CD14-positive monocyte (primary cell): ENCODE data around the gene SCNN1B. TPM values are rescaled to one million over a fixed set of nuclear protein-coding genes. Genes with fewer than 3 reads are reported as not detected.

Source experiments
- DNase-seq, 3 donors: peaks; one replicate each; pipeline ENCODE4 v3.0.0-alpha.2; 2011 to 2022
- H2AFZ ChIP-seq: 2 replicates; pipeline ENCODE4 v1.6.0; 2012; ENCODE audit warnings: mild to moderate bottlenecking, low read depth, low read length, inconsistent platforms; ENCODE audit not compliant: insufficient read depth, poor library complexity, severe bottlenecking
- H3K27ac ChIP-seq, 2 donors: 1 replicate in 1 of 2; 2 replicates in 1 of 2; pipeline ENCODE4 v1.5.1; 2012 to 2013; ENCODE audit warnings: low read length in 2 of 2, control low read depth in 1 of 2, inconsistent platforms in 1 of 2, low read depth in 1 of 2, mild to moderate bottlenecking in 1 of 2
- H3K27me3 ChIP-seq, 2 donors: one replicate each; pipeline versions ENCODE4 v1.6.0 to v1.6.1; 2011 to 2013; ENCODE audit warnings: low read length in 2 of 2; ENCODE audit not compliant: control insufficient read depth in 2 of 2, insufficient read depth in 2 of 2
- H3K36me3 ChIP-seq, 2 donors: replicated peaks in 1 of 2; 1 replicate in 1 of 2; 2 replicates in 1 of 2; pipeline versions ENCODE4 v1.5.1 to v1.6.1; 2012 to 2013; ENCODE audit warnings: low read length in 2 of 2, control low read depth in 1 of 2, inconsistent platforms in 1 of 2, mild to moderate bottlenecking in 1 of 2; ENCODE audit not compliant: insufficient read depth in 2 of 2, control insufficient read depth in 1 of 2
- H3K4me1 ChIP-seq, 2 donors: 1 replicate in 1 of 2; 2 replicates in 1 of 2; pipeline versions ENCODE4 v1.5.1 to v1.6.1; 2012 to 2013; ENCODE audit warnings: low read length in 2 of 2, control low read depth in 1 of 2, inconsistent platforms in 1 of 2, mild to moderate bottlenecking in 1 of 2, moderate library complexity in 1 of 2; ENCODE audit not compliant: insufficient read depth in 2 of 2, control insufficient read depth in 1 of 2
- H3K4me2 ChIP-seq: replicated peaks from 2 replicates; pipeline ENCODE3; 2012; ENCODE audit warnings: low read length, moderate library complexity, mild to moderate bottlenecking; ENCODE audit not compliant: poor library complexity, severe bottlenecking; ENCODE audit errors: extremely low read depth
- H3K4me3 ChIP-seq, 3 experiments: fragments of 200-600 bp in 1 of 3; sonication (generic) in 1 of 3; replicated peaks in 1 of 3; 1 replicate in 2 of 3; 2 replicates in 1 of 3; pipeline ENCODE4 v1.5.1; 2011 to 2013; ENCODE audit warnings: low read length in 3 of 3, mild to moderate bottlenecking in 3 of 3, control low read depth in 2 of 3, low read depth in 2 of 3, inconsistent platforms in 1 of 3, moderate library complexity in 1 of 3
- H3K79me2 ChIP-seq: 2 replicates; pipeline ENCODE4 v1.6.0; 2012; ENCODE audit warnings: mild to moderate bottlenecking, control low read depth, inconsistent platforms, low read length, moderate library complexity; ENCODE audit not compliant: insufficient read depth
- H3K9ac ChIP-seq: 2 replicates; pipeline ENCODE4 v1.6.0; 2017; ENCODE audit warnings: low read length, mild to moderate bottlenecking; ENCODE audit not compliant: insufficient read depth, poor library complexity, severe bottlenecking
- H3K9me3 ChIP-seq, 2 donors: replicated peaks in 1 of 2; 1 replicate in 1 of 2; 2 replicates in 1 of 2; pipeline versions ENCODE4 v1.5.1 to v1.6.1; 2012 to 2013; ENCODE audit warnings: low read length in 2 of 2, control low read depth in 1 of 2; ENCODE audit not compliant: control insufficient read depth in 1 of 2, insufficient read depth in 1 of 2
- H4K20me1 ChIP-seq: 2 replicates; pipeline ENCODE4 v1.6.0; 2012; ENCODE audit warnings: mild to moderate bottlenecking, low read length, control low read depth, moderate library complexity; ENCODE audit not compliant: insufficient read depth
- H3K27ac Mint-ChIP-seq, 7 donors: one replicate each; pipeline ENCODE4 v1.8.0; 2020; ENCODE audit warnings: mild to moderate bottlenecking in 7 of 7, mixed read lengths in 7 of 7, moderate library complexity in 6 of 7, inconsistent platforms in 2 of 7
- H3K27me3 Mint-ChIP-seq, 3 donors: one replicate each; pipeline ENCODE4 v1.8.0; 2021 to 2022; ENCODE audit warnings: low read depth in 3 of 3, mild to moderate bottlenecking in 3 of 3, mixed read lengths in 3 of 3, moderate library complexity in 3 of 3, inconsistent platforms in 1 of 3
- H3K36me3 Mint-ChIP-seq, 2 donors: one replicate each; pipeline ENCODE4 v1.8.0; 2020; ENCODE audit warnings: mixed read lengths in 2 of 2, inconsistent platforms in 1 of 2, mild to moderate bottlenecking in 1 of 2
- H3K4me1 Mint-ChIP-seq: one replicate; pipeline ENCODE4 v1.8.0; 2020; ENCODE audit warnings: mild to moderate bottlenecking, mixed read lengths
- H3K4me3 Mint-ChIP-seq, 2 donors: one replicate each; pipeline ENCODE4 v1.8.0; 2020; ENCODE audit warnings: mild to moderate bottlenecking in 2 of 2, mixed read lengths in 2 of 2, moderate library complexity in 1 of 2
- H3K9me3 Mint-ChIP-seq, 7 donors: one replicate each; pipeline ENCODE4 v1.8.0; 2020 to 2022; ENCODE audit warnings: mixed read lengths in 7 of 7, mild to moderate bottlenecking in 6 of 7, moderate library complexity in 6 of 7, inconsistent platforms in 2 of 7
- CTCF ChIP-seq: fragments of 200-600 bp; IDR thresholded peaks from one replicate; pipeline ENCODE4 v1.8.0; 2022; ENCODE audit warnings: antibody characterized with exemption, mild to moderate bottlenecking
- WGBS: methylation state at CpG from one replicate; pipeline ENCODE4 v1.1.5; 2013; ENCODE audit warnings: missing lambda C conversion rate; ENCODE audit not compliant: insufficient coverage; 5-methylcytosine and 5-hydroxymethylcytosine counted together
- intact Hi-C, 2 donors: fragments of 100-400 bp; cut with micrococcal nuclease; formaldehyde crosslinking; loops; one replicate each; pipeline versions ENCODE4 v1.15.0 to v1.15.1; 2023
- polyA plus RNA-seq, 3 donors: library from polyadenylated mRNA; depleted of rRNA in 1 of 3; unstranded in 2 of 3; stranded (reverse) in 1 of 3; fragments of 300-500 nt in 2 of 3; fragments of >200 nt in 1 of 3; fragmentation: Illumina TruSeq in 2 of 3; gene quantifications; 1 replicate in 2 of 3; 2 replicates in 1 of 3; pipeline ENCODE4 v1.2.3, GENCODE V29; 2012 to 2021

SCNN1B gene
- polyA plus RNA-seq, 3 donors = not detected

GRCh38 chr16:23279721-23280153, 22.4 kb upstream of the SCNN1B start:
- Histone ChIP-seq H3K4me2 (no peak overlapping the region), H3K4me3 (no peak overlapping the region), H3K27me3 (no peaks in the 10 kb centered on the region), H3K9ac (no peak overlapping the region), H2AFZ (no peak overlapping the region), H4K20me1 (no peaks in the 10 kb centered on the region), H3K36me3 (no peaks in the 10 kb centered on the region), H3K9me3 (no peaks in the 10 kb centered on the region), H3K79me2 (no peaks in the 10 kb centered on the region), H3K27ac (no peak overlapping the region), H3K4me1 (no peaks in the 10 kb centered on the region)
- Mint-ChIP-seq H3K27ac (no peak overlapping the region), H3K4me3 (no peak overlapping the region), H3K36me3 (no peaks in the 10 kb centered on the region), H3K27me3 (peaks cover 6 to 19% (median 6%) of the 10 kb centered on the region in 3 donors), H3K4me1 (no peaks in the 10 kb centered on the region), H3K9me3 (peaks cover 0 to 4% (median 2%) of the 10 kb centered on the region in 7 donors)
- no peak for DNase-seq
- no peak for TF ChIP-seq CTCF
- intact Hi-C loops = no loop called here
- 50% methylated on average over 6 of the region's 9 CpGs for WGBS

DNA sequence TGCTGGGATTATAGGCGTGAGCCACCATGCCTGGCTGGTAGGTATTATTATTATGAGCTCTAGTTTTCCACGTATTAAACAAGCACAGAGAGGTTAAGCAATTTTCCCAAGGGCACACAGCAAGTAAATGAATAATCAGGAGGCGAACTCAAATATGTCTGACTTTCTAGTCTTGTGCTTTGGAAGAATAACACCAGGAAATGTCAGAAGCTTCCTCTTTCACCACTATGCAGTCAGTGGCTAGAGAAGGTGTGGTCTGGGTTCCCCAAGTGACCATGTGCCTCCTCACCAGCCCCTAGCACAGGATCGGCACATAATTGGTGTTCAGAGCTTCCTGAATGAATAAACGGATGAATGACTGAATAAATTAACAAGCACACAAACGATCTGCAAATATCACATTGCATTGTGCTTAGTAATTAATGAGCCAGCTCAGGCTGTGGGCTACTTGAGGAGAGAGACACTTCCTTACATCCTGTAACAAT, 21.6 kb upstream of the SCNN1B start:
- Histone ChIP-seq H3K9ac (no peak overlapping the region), H3K27ac (no peak overlapping the region), H3K27me3 (no peaks in the 10 kb centered on the region), H3K36me3 (no peaks in the 10 kb centered on the region), H3K9me3 (no peaks in the 10 kb centered on the region), H3K4me1 (no peaks in the 10 kb centered on the region), H3K4me2 (no peak overlapping the region), H2AFZ (no peak overlapping the region), H3K79me2 (no peaks in the 10 kb centered on the region), H3K4me3 (no peak overlapping the region), H4K20me1 (no peaks in the 10 kb centered on the region)
- Mint-ChIP-seq H3K4me3 (no peak overlapping the region), H3K36me3 (no peaks in the 10 kb centered on the region), H3K27me3 (peaks cover 6 to 17% (median 9%) of the 10 kb centered on the region in 3 donors), H3K27ac (no peak overlapping the region), H3K9me3 (peaks cover 0 to 3% (median 0%) of the 10 kb centered on the region in 7 donors), H3K4me1 (no peaks in the 10 kb centered on the region)
- no peak for TF ChIP-seq CTCF
- no peak for DNase-seq
- no CpG with 5 or more reads among the region's 6 CpGs for WGBS
- intact Hi-C loops = no loop called here
